HCT116 (cell line): ENCODE measurements around the gene CYP20A1. TPM values are rescaled to one million over a fixed set of nuclear protein-coding genes. Genes with fewer than 3 reads are reported as not detected.

Source experiments
- ATAC-seq: fragments of 200-7000 bp; cut with Tn5 transposase; 2 replicates; pipeline ENCODE4 v1.9.1; 2020; ENCODE audit warnings: mild to moderate bottlenecking, moderate library complexity
- BruUV-seq: library from RNA; stranded (reverse); fragments of 400-500 nt; replicated peaks from 2 replicates; lab custom pipeline; 2021; lab: Mats Ljungman, UMichigan
- CTCF ChIA-PET: fragments of 300-600 bp; sonication (Branson Sonifier 250); formaldehyde crosslinking; loops from one replicate; lab custom pipeline; 2021; ENCODE audit warnings: antibody characterized with exemption; lab: Charles Lee
- POLR2A ChIA-PET: fragments of 300-600, 350-600 bp; sonication (Branson Sonifier 250); formaldehyde crosslinking; loops from one replicate; lab custom pipeline; 2021; ENCODE audit warnings: antibody characterized with exemption; lab: Charles Lee
- RAD21 ChIA-PET, 2 experiments: fragments of 300-600 bp; sonication (Branson Sonifier 250); formaldehyde crosslinking; loops; one replicate each; lab custom pipeline; 2023; ENCODE audit warnings: low total read pairs in 2 of 2; ENCODE audit not compliant: uncharacterized antibody in 2 of 2, unreplicated experiment in 2 of 2, low non-redundant PET in 1 of 2; lab: Charles Lee
- DNase-seq: peaks from one replicate; pipeline ENCODE4 v3.0.0-alpha.2; 2010; ENCODE audit warnings: low read depth, low spot score
- H2AFZ ChIP-seq: fragments of 200-600 bp; shearing (Covaris generic), sonication (generic); 2 replicates; pipeline ENCODE4 v1.6.1; 2017; ENCODE audit warnings: low read depth, mixed run types, mixed read lengths, antibody characterized with exemption, low read length; ENCODE audit not compliant: poor library complexity, severe bottlenecking
- H3K27ac ChIP-seq: 2 replicates; pipeline ENCODE4 v1.5.1; 2012; ENCODE audit warnings: low read depth, low read length
- H3K27me3 ChIP-seq: fragments of 200-600 bp; sonication (generic); 2 replicates; pipeline ENCODE4 v1.6.1; 2016; ENCODE audit warnings: mixed run types, low read length, mixed read lengths; ENCODE audit not compliant: insufficient read depth
- H3K36me3 ChIP-seq, 2 experiments: fragments of 200-500 bp in 1 of 2; fragments of 200-600 bp in 1 of 2; sonication (Bioruptor generic) in 1 of 2; sonication (generic) in 1 of 2; 2 replicates each; pipeline versions ENCODE4 v1.5.1 to v1.6.1; 2014 to 2016; ENCODE audit warnings: low read length in 2 of 2, inconsistent platforms in 1 of 2, mixed read lengths in 1 of 2, mixed run types in 1 of 2; ENCODE audit not compliant: insufficient read depth in 2 of 2, control insufficient read depth in 1 of 2
- H3K4me1 ChIP-seq, 2 experiments: fragments of 200-600 bp in 1 of 2; sonication (generic) in 1 of 2; 2 replicates each; pipeline versions ENCODE4 v1.5.1 to v1.6.1; 2012 to 2017; ENCODE audit warnings: low read length in 2 of 2, inconsistent platforms in 1 of 2, mild to moderate bottlenecking in 1 of 2, mixed read lengths in 1 of 2, mixed run types in 1 of 2, moderate library complexity in 1 of 2; ENCODE audit not compliant: insufficient read depth in 2 of 2, control insufficient read depth in 1 of 2
- H3K4me2 ChIP-seq: fragments of 200-600 bp; sonication (generic); 2 replicates; pipeline ENCODE4 v1.6.1; 2017; ENCODE audit warnings: mixed run types, low read length, mixed read lengths
- H3K4me3 ChIP-seq, 2 experiments: fragments of 200-600 bp in 1 of 2; sonication (generic) in 1 of 2; replicated peaks in 1 of 2; 2 replicates each; pipeline ENCODE4 v1.5.1; 2011 to 2016; ENCODE audit warnings: low read length in 2 of 2, control low read depth in 1 of 2, low read depth in 1 of 2, mild to moderate bottlenecking in 1 of 2, mixed read lengths in 1 of 2, mixed run types in 1 of 2
- H3K79me2 ChIP-seq: fragments of 200-600 bp; sonication (generic); 2 replicates; pipeline ENCODE4 v1.6.1; 2017; ENCODE audit warnings: mild to moderate bottlenecking, mixed run types, low read length, moderate library complexity, mixed read lengths; ENCODE audit not compliant: insufficient read depth
- H3K9ac ChIP-seq: fragments of 200-600 bp; sonication (generic); 2 replicates; pipeline ENCODE4 v1.6.1; 2016; ENCODE audit warnings: low read length, mixed read lengths
- H3K9me2 ChIP-seq: fragments of 200-600 bp; sonication (generic), shearing (Covaris generic); 2 replicates; pipeline ENCODE4 v1.6.1; 2017; ENCODE audit warnings: mixed run types, mild to moderate bottlenecking, moderate library complexity; ENCODE audit not compliant: insufficient read depth
- H3K9me3 ChIP-seq, 2 experiments: fragments of 200-500 bp in 1 of 2; fragments of 200-600 bp in 1 of 2; sonication (Bioruptor generic) in 1 of 2; sonication (generic) in 1 of 2; 2 replicates each; pipeline ENCODE4 v1.6.1; 2014 to 2017; ENCODE audit warnings: low read length in 2 of 2, mixed read lengths in 2 of 2, inconsistent platforms in 1 of 2, low read depth in 1 of 2, mild to moderate bottlenecking in 1 of 2, mixed run types in 1 of 2, moderate library complexity in 1 of 2; ENCODE audit not compliant: control insufficient read depth in 1 of 2, insufficient read depth in 1 of 2
- H4K20me1 ChIP-seq: fragments of 200-600 bp; sonication (generic), shearing (Covaris generic); 2 replicates; pipeline ENCODE4 v1.6.1; 2017; ENCODE audit warnings: mixed run types, mild to moderate bottlenecking, moderate library complexity; ENCODE audit not compliant: insufficient read depth
- ATF3 ChIP-seq: IDR thresholded peaks from 2 replicates; pipeline ENCODE4 v1.6.1; 2012
- CBX3 ChIP-seq: IDR thresholded peaks from 2 replicates; pipeline ENCODE4 v1.6.1; 2012; ENCODE audit warnings: low read depth
- CEBPB ChIP-seq: IDR thresholded peaks from 2 replicates; pipeline ENCODE4 v1.6.1; 2012; ENCODE audit warnings: low read depth
- CTCF ChIP-seq, 3 experiments: fragments of 200-600 bp in 1 of 3; sonication (generic) in 1 of 3; IDR thresholded peaks in 2 of 3; conservative IDR thresholded peaks in 1 of 3; 2 replicates each; pipeline ENCODE4 v1.5.1; 2012 to 2017; ENCODE audit warnings: low read depth in 2 of 3, low read length in 2 of 3, antibody characterized with exemption in 1 of 3, borderline replicate concordance in 1 of 3, control low read depth in 1 of 3, mild to moderate bottlenecking in 1 of 3, mixed read lengths in 1 of 3, mixed run types in 1 of 3, moderate library complexity in 1 of 3; ENCODE audit not compliant: insufficient read depth in 1 of 3
- FOSL1 ChIP-seq: IDR thresholded peaks from 2 replicates; pipeline ENCODE4 v1.6.1; 2012; ENCODE audit warnings: low read depth
- JUND ChIP-seq: IDR thresholded peaks from 2 replicates; pipeline ENCODE4 v1.6.1; 2012
- MAX ChIP-seq: IDR thresholded peaks from 2 replicates; pipeline ENCODE4 v1.6.1; 2012
- POLR2A ChIP-seq: IDR thresholded peaks from 2 replicates; pipeline ENCODE4 v1.7.0; 2011; ENCODE audit warnings: borderline replicate concordance; ENCODE audit not compliant: insufficient read depth, insufficient read length; ENCODE audit errors: extremely low read depth
- POLR2AphosphoS5 ChIP-seq: IDR thresholded peaks from 2 replicates; pipeline ENCODE4 v1.6.1; 2011; ENCODE audit warnings: mild to moderate bottlenecking, low read depth, low read length, moderate library complexity
- RAD21 ChIP-seq: IDR thresholded peaks from 2 replicates; pipeline ENCODE4 v1.6.1; 2012; ENCODE audit warnings: low read depth, mild to moderate bottlenecking
- REST ChIP-seq: IDR thresholded peaks from 2 replicates; pipeline ENCODE4 v1.6.1; 2012; ENCODE audit warnings: low read depth
- SP1 ChIP-seq: IDR thresholded peaks from 2 replicates; pipeline ENCODE4 v1.6.1; 2012; ENCODE audit warnings: low read depth
- SRF ChIP-seq: IDR thresholded peaks from 2 replicates; pipeline ENCODE4 v1.6.1; 2012; ENCODE audit warnings: low read depth
- TCF7L2 ChIP-seq: IDR thresholded peaks from 2 replicates; pipeline ENCODE4 v1.7.0; 2011; ENCODE audit warnings: borderline replicate concordance, inconsistent platforms; ENCODE audit not compliant: insufficient read depth, insufficient read length; ENCODE audit errors: extremely low read depth
- ZFX ChIP-seq: fragments of 450-650 bp; IDR thresholded peaks from 2 replicates; pipeline ENCODE4 v1.6.1; 2017
- ZNF274 ChIP-seq: fragments of 200-500 bp; sonication (Bioruptor generic); IDR thresholded peaks from 2 replicates; pipeline ENCODE4 v1.6.1; 2014; ENCODE audit warnings: mild to moderate bottlenecking, low read depth, low read length, inconsistent platforms
- intact Hi-C: fragments of 100-400 bp; cut with micrococcal nuclease; formaldehyde crosslinking; loops from 2 replicates; pipeline ENCODE4 v1.10.0; 2022
- total RNA-seq: library from RNA; stranded (reverse); gene quantifications from one replicate; pipeline ENCODE4 v1.2.1, GENCODE V29; 2021; ENCODE audit not compliant: unreplicated experiment

CYP20A1 gene
- total RNA-seq, 1 experiment from 2014 or later = 10.0 TPM

GRCh38 chr2:203346612-203347011, 107.8 kb downstream of the CYP20A1 start:
- Histone ChIP-seq H3K9ac (no peak overlapping the region), H4K20me1 (no peaks in the 10 kb centered on the region), H3K36me3 (no peaks in the 10 kb centered on the region), H3K4me3 (no peak overlapping the region), H3K27ac (no peak overlapping the region), H3K9me2 (no peaks in the 10 kb centered on the region), H3K79me2 (peaks cover 71% of the 10 kb centered on the region), H2AFZ (no peak overlapping the region), H3K9me3 (no peaks in the 10 kb centered on the region), H3K4me2 (no peak overlapping the region), H3K27me3 (no peaks in the 10 kb centered on the region), H3K4me1 (no peaks in the 10 kb centered on the region)
- no TSS peak for BruUV-seq
- ATAC-seq = no peak
- no peak for TF ChIP-seq FOSL1
- TF ChIP-seq ATF3 = no peak
- no peak for TF ChIP-seq SP1
- no peak for TF ChIP-seq ZNF274
- TF ChIP-seq REST = no peak
- no peak for TF ChIP-seq ZFX
- TF ChIP-seq POLR2AphosphoS5 = no peak
- no peak for TF ChIP-seq JUND
- no peak for TF ChIP-seq POLR2A
- TF ChIP-seq CEBPB = no peak
- no peak for TF ChIP-seq SRF
- TF ChIP-seq TCF7L2 = no peak
- TF ChIP-seq CTCF (IDR thresholded peaks at IDR 0.05 in 2 of 3, conservative IDR thresholded peaks at IDR 0.05 in 1 of 3; ENCODE audit: borderline replicate concordance in 1 of 3, insufficient read depth in 1 of 3, low read depth in 2 of 3, low read length in 2 of 3) = no peak
- TF ChIP-seq CBX3 = no peak
- TF ChIP-seq MAX = no peak
- TF ChIP-seq RAD21 = no peak
- no peak for DNase-seq
- ChIA-PET RAD21 (no interaction called here), POLR2A (no interaction called here), CTCF (no interaction called here)
- intact Hi-C loops = no loop called here
